OCI-LY3 (cell line): Measurements from ENCODE around the gene RPS29.

Experiments
- CTCF ChIP-seq: fragments of 200-600, 300-600 bp; sonication (generic); IDR thresholded peaks from 2 replicates; pipeline ENCODE4 v1.5.1; 2014; ENCODE audit warnings: antibody characterized with exemption, low read length, low read depth
- EZH2phosphoT487 ChIP-seq: fragments of 200-600 bp; shearing (Covaris generic); IDR thresholded peaks from 2 replicates; pipeline ENCODE4 v1.6.1; 2018; ENCODE audit warnings: antibody characterized with exemption, mixed run types, low read depth

- TF ChIP-seq CTCF = no peak
- no peak for TF ChIP-seq EZH2phosphoT487
These were observed 8.0 kb downstream of the RPS29 start for GRCh38 chr14:49578141-49578540.
